Kidney (tissue), 14 donors: ENCODE measurements around the gene CRY1. TPM values are rescaled to one million over a fixed set of nuclear protein-coding genes. Genes with fewer than 3 reads are reported as not detected.

Experiments used
- DNase-seq, 5 donors: peaks; one replicate each; pipeline ENCODE4 v3.0.0-alpha.2; 2013 to 2020
- FAIRE-seq: peaks from 2 replicates; lab custom pipeline; 2012; peaks lifted over from hg19 to GRCh38; lab: Jason Lieb, UNC
- H3K27ac ChIP-seq, 2 donors: one replicate each; pipeline ENCODE4 v1.7.0; 2013; ENCODE audit warnings: low read depth in 2 of 2, low read length in 2 of 2, inconsistent platforms in 1 of 2
- H3K27me3 ChIP-seq: one replicate; pipeline ENCODE4 v1.7.1; 2013; ENCODE audit warnings: low read length, inconsistent platforms; ENCODE audit not compliant: control insufficient read depth, insufficient read depth
- H3K36me3 ChIP-seq, 3 donors: one replicate each; pipeline versions ENCODE4 v1.7.0 to v1.7.1; 2013; ENCODE audit warnings: low read length in 3 of 3, control low read depth in 1 of 3, inconsistent platforms in 1 of 3; ENCODE audit not compliant: insufficient read depth in 3 of 3, control insufficient read depth in 2 of 3
- H3K4me1 ChIP-seq, 3 donors: one replicate each; pipeline versions ENCODE4 v1.7.0 to v1.7.1; 2013; ENCODE audit warnings: low read length in 3 of 3, inconsistent platforms in 1 of 3, low read depth in 1 of 3; ENCODE audit not compliant: control insufficient read depth in 2 of 3, insufficient read depth in 2 of 3
- H3K4me3 ChIP-seq, 3 donors: one replicate each; pipeline versions ENCODE4 v1.7.0 to v1.8.1; 2013; ENCODE audit warnings: low read length in 3 of 3, control low read depth in 1 of 3, inconsistent platforms in 1 of 3
- H3K9ac ChIP-seq, 3 donors: one replicate each; pipeline versions ENCODE4 v1.7.0 to v1.7.1; 2013; ENCODE audit warnings: low read length in 3 of 3, control low read depth in 1 of 3, inconsistent platforms in 1 of 3
- H3K9me3 ChIP-seq, 3 donors: one replicate each; pipeline versions ENCODE4 v1.7.0 to v1.7.1; 2013; ENCODE audit warnings: low read length in 3 of 3, control low read depth in 1 of 3, inconsistent platforms in 1 of 3; ENCODE audit not compliant: control insufficient read depth in 2 of 3, insufficient read depth in 1 of 3
- CTCF ChIP-seq: IDR thresholded peaks from 3 replicates; pipeline ENCODE4 v1.5.1; 2012; ENCODE audit warnings: mild to moderate bottlenecking, moderate library complexity, borderline replicate concordance; ENCODE audit not compliant: insufficient read depth; ENCODE audit errors: extremely low read depth
- intact Hi-C: fragments of 100-400 bp; cut with DNase I; formaldehyde crosslinking; loops from one replicate; pipeline ENCODE4 v1.11.1; 2022
- polyA plus RNA-seq: library from polyadenylated mRNA; stranded (reverse); fragments of 350-450 nt; fragmentation: Illumina TruSeq; extraction: RNeasy Lipid Tissue Mini Kit (QIAGEN cat#74804); gene quantifications from one replicate; pipeline ENCODE4 v1.2.3, GENCODE V29; 2014; ENCODE audit warnings: low read depth, low replicate concordance; ENCODE audit not compliant: insufficient read depth
- total RNA-seq: library from RNA; stranded (reverse); fragmentation: NEBNext Ultra II Directional; extraction: Animal tissue kit (Norgen Biotek cat#: 25700); gene quantifications from one replicate; pipeline ENCODE4 v1.2.1, GENCODE V29; 2021
- donor health status: control.
- donor health status: control.
- donor health status: control.
- donor health status: control.
- donor health status: control.
- donor health status: DM: yes; HTN: yes; CAD: no.
- donor health status: Normal renal cell carcinoma (clear cell type).

Gene CRY1
- total and polyA plus RNA-seq, 2 donors from 2014 or later: 8.4 to 17.7 TPM

GRCh38 chr12:107091989-107092641 is 1.2 kb downstream of the CRY1 start:
- peak; percentile 71 for FAIRE-seq
- Histone ChIP-seq H3K4me1 (peaks cover 0 to 13% (median 11%) of the 10 kb centered on the region in 3 donors), H3K9ac (peak overlapping the region; percentile 61 to 98 (median 98)), H3K4me3 (peak overlapping the region; percentile 74 to 98 (median 97)), H3K27ac (peak overlapping the region; percentile 99 to 100), H3K27me3 (no peaks in the 10 kb centered on the region), H3K36me3 (no peaks in the 10 kb centered on the region), H3K9me3 (no peaks in the 10 kb centered on the region)
- TF ChIP-seq CTCF: peak; percentile 64
- peak in 4 of 5 donors; percentile 67 to 97 (median 88) for DNase-seq
- intact Hi-C loops: no loop called here

- Histone ChIP-seq H3K4me3 (peak overlapping the region in 2 of 3 donors; percentile 28 to 74), H3K9me3 (no peaks in the 10 kb centered on the region), H3K27me3 (no peaks in the 10 kb centered on the region), H3K9ac (peak overlapping the region in 1 of 3 donors; percentile 98), H3K4me1 (peaks cover 0 to 13% (median 11%) of the 10 kb centered on the region in 3 donors), H3K27ac (no peak overlapping the region), H3K36me3 (no peaks in the 10 kb centered on the region)
- no peak for FAIRE-seq
- intact Hi-C loops: no loop called here
- DNase-seq: peak in 1 of 5 donors; percentile 14
- no peak for TF ChIP-seq CTCF
These were observed 2.0 kb downstream of the CRY1 start for GRCh38 chr12:107091381-107091780.

- Histone ChIP-seq H3K27ac (no peak overlapping the region), H3K9me3 (no peaks in the 10 kb centered on the region), H3K27me3 (no peaks in the 10 kb centered on the region), H3K9ac (no peak overlapping the region), H3K36me3 (no peaks in the 10 kb centered on the region), H3K4me3 (no peak overlapping the region), H3K4me1 (peaks cover 0 to 13% (median 11%) of the 10 kb centered on the region in 3 donors)
- intact Hi-C loops: no loop called here
- FAIRE-seq (no peak), DNase-seq (no peak)
- TF ChIP-seq CTCF: no peak
These were observed 2.6 kb downstream of the CRY1 start for GRCh38 chr12:107090711-107091110.
